Islet precursor cell (in vitro differentiated cells): ENCODE measurements around the gene PLOD3.
"Not testable (repeated sequence)": the region's sequence is repeated elsewhere in the genome, so short reads cannot be mapped to it uniquely, and the experiment has no call there.

Source experiments
- DNase-seq: peaks from one replicate; pipeline ENCODE4 v3.0.0-alpha.2; 2018

Gene PLOD3

DNA sequence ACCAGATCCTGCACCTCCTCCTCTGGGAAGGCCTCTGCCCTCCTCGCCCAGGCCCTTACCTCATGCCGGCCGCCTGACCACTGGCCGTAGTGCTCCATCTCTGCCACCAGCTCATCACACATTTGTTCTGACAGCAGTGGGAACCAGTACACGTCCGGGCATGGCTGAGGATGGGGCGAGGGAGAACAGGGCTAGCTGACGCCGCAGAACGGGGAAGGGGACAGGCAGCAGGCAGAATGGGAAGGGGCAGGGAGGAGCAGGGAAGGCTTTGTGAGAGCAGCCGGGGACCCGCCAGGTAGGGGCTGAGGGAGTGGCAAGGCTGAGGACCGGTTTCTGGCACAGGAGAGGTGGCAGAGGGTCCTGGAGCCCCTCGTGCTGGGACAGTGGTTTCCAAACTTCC, 8.6 kb downstream of the PLOD3 start:
- DNase-seq = no peak

DNA sequence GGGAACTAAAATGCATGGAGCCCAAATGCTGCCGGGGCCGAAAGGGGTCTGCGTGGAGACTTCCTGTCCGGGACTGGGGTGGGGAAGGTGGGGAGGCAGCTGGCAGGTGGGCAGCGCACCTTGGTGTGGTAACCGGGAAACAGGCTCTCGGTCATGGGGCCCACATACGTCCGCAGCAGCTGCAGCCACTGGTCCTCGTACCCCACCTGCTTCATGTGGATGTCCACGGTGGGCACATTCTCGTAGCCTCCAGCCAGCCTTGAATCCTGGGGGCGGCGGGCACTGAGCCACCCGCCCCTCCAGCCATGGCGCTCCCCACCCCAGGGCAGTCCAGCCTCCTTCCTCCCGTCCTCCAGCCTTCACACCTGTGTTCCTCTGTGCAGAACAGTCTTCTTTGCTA, 9.9 kb downstream of the PLOD3 start:
- no peak for DNase-seq

DNA sequence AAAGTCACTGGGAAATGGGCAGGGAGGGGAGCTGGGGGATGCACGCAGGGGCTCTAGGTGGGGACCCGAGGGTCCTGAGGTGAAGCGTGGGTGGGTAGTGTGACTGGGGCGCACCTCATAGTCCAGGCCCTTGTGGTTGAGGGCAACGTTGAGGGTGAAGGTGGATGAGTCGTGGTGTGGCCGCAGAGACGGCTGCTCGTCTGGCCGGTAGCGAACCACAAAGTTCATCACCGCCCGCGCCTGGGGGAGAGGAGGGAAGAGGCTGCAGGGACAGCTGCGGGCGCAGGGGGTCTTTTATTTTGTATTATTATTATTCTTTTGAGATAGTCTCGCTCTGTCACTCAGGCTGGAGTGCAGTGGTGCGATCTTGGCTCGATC, 10.7 kb downstream of the PLOD3 start:
- DNase-seq = no peak

DNA sequence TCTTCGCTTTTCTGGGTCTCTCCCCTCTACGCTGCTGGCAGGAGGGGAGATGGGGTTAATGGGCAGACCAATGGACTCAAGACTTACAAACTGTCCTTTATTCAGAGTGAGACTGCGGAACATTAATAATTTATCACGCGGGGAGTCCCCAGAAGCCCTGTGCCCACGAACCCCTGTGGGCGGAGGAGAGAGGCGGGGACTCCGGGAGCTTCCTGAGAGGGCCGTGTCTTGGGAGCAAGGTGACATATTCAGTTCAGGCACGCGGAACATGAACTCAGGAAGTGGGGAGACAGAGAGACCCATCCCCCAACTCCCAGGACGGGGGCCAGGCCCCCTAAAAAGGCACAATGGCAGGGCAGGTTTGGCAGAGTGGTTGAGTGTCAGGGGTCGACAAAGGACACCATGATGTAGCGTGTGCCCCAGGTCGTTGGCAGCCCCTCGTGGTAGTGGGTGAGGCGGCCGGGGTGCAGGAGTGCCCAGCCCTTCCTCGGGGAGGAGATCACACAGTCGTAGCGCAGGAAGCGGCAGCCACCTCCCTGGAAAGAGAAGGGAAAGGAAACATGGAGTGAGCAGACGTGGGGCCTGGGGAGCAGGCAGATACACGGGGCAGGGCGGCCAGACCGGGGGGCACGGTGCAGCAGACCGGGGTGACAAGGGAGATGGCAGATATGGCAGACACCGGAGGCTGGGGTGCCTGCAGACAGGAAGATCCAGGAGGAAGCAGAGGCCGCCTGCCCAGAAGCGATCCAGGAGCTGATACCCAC, 11.3 kb downstream of the PLOD3 start:
- DNase-seq = no peak

DNA sequence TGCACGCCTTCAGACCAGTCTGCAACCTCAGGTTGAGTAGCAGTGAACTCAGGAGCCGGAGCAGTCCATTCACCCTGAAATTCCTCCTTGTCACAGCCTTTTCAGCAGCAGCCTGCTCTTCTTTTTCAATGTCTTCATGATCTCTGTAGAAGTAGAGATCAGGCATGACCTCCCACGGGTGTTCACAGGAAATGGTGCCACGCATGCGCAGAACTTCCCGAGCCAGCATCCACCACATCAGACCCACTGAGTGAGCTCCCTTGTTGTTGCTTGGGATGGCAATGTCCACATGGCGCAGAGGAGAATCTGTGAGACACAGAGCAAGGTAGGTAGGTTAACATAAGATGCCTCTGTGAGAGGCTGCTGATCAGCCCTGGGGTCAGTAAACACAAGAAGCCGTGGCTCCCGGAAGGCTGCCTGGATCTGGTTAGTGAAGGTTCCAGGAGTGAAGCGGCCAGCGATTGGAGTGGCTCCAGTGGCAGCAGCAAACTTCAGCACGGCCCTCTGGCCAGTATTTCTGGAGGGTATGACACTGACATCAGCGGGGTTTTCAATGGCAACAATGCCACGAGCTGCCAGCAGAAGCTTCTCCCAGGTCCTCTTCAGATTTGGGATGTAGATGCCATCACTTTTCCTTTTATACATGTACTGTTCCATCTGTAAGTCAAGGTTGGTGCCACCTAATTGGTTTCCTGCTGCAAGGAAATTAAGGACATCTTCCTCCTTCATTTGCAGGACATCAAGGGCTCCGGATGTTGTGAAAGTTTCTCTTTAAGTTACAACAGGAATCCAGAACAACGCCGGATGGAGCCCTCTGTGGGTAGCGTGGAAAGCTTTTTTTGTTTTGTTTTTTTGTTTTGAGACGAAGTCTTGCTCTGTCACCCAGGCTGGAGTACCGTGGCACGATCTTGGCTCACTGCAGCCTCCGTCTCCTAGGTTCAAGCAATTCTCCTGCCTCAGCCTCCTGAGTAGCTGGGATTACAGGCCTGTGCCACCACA, 13.3 kb downstream of the PLOD3 start:
- peak; percentile 58 for DNase-seq

DNA sequence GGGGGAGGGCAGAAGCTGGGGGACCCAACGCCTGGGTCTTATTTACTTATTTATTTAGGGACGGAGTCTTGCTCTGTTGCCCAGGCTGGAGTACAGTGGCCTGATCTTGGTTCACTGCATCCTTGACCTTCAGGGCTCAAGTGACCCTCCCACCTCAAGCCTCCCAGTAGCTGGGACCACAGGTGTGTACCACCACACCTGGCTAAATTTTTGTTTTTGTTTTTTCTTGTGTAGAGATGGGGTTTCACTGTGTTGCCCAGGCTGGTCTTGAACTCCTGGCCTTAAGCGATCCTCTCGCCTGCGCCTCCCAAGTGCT, 14.8 kb downstream of the PLOD3 start:
- DNase-seq = no peak

DNA sequence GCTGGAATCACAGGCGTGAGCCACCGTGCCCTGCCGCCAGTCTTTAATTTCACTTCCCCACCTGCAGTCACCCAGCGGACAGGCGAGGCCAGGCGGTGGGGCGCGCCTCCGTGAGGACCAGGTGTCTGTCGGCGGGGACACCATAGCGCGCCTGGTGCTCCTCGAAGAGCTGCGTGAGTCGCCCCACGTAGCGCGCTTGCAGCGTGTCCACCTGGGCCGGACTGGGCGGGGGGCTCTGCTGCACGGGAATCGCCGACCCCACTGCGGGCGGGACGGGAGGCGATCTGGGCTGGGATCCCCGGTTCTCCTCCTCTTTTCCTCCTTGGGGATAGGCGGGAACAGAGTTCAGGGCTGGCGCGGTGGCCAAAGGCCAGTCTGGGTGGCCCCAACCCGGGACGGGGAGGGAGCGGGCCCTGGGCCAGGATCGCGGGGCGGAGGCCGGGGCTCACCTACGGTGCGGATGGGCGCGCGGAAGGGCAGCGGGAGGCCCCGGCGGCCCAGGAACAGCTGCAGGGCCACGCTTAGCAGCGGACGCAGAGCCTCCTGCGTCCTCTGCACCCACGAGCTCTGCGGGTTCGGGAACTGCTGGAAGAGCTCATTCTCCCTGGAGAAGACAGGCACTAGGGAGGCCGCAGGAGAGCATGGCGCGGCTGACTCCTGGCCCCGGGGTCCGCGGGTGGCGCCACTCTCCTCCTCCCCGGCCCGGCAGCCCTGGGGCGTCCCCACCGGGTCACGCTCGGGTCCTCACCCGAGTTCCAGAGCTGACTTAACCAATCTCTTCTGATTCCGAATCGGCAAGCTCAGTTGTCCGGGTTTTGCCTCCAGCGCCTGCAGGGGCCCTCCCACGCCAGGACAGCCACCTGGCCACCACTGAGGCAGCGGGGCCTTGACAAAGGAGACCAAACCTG, 15.4 kb downstream of the PLOD3 start:
- peak; percentile 53 for DNase-seq

DNA sequence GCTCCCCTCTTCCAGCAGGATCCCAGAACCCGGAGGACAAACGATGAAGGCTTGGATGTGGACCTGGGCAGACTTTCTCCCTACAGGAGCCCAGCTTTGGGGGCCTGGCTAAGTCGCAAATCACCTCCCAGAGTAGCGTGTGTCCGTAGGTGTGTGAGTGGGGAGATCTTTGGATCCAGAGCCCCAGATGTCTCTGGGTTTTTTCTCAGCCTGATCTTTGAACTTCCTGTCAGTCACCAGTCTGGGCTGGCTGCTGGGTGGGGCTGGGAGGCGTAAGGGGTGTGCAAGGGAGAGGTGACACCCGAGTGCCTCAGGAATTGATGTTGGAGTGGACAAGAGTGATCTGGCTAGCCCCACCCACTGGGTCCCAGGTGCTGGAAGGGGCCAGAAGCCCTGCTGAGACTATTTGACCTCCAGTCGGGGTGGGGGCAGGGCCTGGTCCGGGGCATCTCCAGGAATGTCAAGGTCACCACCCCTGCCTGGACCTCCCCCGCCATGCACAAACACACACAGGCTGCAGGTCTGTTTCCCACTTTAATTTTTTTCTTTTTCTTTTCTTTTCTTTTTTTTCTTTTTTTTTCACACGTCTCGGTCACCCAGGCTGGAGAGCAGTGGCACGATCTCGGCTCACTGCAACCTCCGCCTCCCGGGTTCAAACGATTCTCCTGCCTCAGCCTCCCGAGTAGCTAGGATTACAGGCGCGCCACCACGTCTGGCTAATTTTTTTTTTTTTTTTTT, 16.4 kb downstream of the PLOD3 start, which contains the start of gene MOGAT3:
MOGAT3 (minus strand) TSS at position 175 of the 738 bp plus-strand sequence. CDS start 182 bp downstream, outside the sequence.
- DNase-seq = peak; percentile 66

DNA sequence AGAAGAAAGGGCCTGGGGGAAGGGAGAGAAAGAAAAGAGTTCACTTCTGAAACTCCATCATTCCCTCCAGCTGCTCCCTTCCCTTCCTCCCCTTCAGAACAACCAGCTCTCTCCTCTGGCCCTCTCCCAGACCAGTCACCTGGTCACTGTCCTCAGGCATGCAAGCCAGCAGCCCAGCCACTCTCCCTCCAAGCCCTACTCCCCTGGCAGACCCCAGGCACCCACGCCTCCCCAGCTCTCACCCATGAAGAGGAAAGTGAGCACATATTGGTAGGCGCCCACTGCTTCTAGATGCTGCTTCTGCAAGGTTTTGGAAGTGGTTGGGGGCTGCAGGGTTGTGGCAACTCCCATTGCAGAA, 16.9 kb downstream of the PLOD3 start:
- peak; percentile 56 for DNase-seq

DNA sequence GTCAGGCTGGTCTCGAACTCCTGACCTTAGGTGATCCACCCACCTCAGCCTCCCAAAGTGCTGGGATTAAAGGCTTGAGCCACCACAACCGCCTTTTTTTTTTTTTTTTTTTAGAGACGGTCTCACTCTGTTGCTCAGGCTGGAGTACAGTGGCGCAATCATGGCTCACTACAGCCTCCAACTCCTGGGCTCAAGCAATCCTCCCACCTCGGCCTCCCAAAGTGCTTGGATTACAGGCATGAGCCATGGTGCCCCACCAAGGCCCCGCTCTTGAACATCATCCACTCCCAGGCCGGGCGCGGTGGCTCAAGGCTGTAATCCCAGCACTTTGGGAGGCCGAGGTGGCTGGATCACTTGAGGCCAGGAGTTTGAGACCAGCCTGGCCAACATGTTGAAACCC, 17.9 kb downstream of the PLOD3 start:
- not testable (repeated sequence) for DNase-seq

DNA sequence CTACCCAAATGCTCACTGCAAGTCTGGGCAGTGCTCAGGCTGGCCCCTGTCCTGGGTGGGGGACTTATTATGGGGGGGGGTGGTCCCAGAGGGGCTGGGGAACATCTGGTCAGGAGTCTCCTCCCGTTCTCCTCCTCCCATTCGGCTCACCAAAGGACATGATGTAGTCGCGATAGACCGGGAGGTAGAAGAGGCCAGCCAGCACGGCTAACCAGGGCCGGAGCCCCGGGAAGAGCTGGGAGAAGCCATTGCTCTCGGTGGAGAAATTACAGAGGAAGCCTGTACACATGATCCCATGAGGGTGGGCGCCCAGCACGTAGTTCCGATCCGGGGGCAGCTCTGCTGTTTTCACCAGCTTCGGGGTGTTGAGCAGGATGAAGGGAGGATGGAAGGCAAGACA, 18.9 kb downstream of the PLOD3 start:
- DNase-seq = peak; percentile 35

DNA sequence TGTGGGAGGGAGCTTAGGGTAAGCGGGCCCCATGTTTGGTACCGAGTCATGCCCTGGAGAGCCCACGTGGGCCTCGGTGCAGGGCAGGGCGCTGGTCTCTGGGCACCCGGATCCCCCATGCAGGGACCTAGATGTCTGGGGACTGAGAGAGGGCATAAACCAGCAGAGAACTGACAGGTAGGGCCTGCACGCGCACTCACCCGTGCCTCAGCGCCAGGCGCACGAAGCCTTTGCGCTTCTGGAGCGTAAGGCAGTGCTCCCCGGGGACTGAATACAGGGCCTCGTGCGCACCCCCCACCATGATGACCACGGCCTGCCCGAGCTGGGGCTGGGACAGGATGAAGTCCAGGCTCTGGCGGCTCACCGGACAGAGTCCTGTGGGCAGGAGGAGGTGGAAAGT, 19.4 kb downstream of the PLOD3 start:
- DNase-seq = peak; percentile 46

DNA sequence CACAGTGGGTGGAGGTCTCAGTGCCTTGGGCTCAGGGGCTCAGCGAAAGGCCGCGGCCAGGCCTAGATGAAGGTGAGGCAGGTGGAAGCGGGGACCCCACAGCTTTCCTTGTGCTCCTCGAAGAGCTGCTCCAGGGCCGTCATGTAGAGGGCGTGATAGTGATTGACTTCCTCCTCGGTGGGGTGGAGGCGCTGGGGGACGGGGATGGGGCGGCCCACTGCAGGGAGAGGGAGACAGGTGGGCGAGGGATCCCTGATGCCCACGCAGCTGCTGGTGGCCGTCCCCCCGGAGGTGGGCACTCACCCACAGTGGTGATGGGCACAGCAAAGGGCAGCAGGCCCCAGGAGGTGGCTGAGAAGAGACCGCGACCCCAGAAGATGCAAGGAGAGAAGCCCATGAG, 21.5 kb downstream of the PLOD3 start:
- DNase-seq = no peak

DNA sequence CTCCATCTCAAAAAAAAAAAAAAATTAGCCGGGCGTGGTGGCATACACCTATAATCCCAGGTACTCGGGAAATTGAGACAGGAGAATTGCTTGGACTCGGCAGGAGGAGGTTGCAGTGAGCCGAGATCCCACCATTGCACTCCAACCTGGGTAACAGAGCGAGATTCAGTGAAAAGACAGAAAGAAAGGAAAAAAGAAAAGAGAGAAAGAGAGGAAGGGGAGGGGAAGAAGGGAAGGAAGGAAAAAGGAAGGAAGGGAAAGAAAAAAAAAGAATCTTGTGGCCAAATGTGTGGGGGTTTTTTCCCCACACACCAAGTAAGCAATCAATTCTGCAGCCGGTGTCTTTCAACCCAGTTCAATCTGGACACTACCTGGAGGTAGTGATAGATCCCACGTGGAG, 28.3 kb downstream of the PLOD3 start:
- DNase-seq = no peak

DNA sequence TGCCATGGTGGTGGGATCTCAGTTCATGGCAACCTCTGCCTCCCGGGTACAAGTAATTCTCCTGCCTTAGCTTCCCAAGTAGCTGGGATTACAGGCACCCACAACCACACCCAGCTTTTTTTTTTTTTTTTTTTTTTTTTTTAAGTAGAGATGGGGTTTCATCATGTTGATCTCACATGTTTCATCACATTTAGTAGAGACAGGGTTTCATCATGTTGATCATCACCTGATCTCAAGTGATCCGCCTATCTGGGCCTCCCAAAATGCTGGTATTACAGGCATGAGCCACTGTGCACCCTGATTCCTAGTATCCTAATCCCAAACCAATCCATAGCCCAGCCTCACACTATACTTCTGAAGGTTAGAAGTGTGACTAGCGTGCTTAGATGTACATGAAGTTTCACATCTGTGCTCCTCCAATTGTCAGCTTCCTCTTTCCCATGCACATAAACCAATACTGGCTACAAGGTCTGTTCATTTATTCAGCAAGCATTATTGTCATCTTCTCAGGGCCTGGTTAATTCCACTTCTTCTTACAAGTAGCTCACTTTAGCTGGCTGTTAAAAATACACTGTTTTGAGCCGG, 30.4 kb downstream of the PLOD3 start:
- no peak for DNase-seq

DNA sequence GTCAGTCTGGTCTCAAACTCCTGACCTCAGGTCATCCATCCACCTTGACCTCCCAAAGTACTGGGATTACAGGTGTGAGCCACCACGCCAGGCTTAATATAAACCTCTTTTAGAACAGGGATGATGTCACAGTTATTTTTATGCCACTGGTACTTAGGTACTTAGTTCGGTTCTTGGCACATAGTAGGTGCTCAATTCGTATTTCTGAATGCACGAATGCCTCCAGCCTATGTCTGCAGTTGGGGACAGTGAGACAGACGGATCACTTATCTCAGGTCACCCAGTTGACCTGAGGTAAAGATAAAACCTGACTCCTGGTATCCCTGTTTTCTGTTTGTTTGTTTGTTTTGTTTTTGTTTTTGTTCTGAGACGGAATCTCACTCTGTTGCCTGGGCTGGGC, 31.2 kb downstream of the PLOD3 start:
- no peak for DNase-seq

DNA sequence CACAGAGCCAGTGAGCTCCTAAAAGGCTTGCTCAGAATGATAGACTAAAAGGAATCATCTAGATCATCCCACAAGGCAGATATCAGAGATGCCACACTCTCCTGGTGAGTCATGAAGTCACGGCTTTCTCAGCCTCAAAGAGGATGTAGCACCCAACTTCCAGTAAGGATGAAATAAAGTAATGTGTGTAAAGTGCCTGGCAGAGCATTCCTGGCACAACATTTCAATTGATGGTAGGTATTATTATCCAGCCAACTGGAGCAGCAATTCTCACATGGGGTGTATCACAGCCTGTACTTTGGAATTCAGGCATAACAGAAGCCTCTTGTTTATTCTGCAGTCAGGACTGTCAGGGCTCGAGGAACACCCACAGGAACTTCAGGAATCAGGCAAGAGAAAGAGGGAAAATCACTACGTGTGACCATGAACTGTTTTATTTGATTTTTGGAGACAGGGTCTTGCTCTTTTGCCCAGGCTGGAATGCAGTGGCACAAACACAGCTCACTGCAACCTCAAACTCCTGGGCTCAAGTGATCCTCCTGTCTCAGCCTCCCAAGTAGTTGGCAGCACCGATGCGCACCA, 32.0 kb downstream of the PLOD3 start:
- DNase-seq = peak; percentile 60

DNA sequence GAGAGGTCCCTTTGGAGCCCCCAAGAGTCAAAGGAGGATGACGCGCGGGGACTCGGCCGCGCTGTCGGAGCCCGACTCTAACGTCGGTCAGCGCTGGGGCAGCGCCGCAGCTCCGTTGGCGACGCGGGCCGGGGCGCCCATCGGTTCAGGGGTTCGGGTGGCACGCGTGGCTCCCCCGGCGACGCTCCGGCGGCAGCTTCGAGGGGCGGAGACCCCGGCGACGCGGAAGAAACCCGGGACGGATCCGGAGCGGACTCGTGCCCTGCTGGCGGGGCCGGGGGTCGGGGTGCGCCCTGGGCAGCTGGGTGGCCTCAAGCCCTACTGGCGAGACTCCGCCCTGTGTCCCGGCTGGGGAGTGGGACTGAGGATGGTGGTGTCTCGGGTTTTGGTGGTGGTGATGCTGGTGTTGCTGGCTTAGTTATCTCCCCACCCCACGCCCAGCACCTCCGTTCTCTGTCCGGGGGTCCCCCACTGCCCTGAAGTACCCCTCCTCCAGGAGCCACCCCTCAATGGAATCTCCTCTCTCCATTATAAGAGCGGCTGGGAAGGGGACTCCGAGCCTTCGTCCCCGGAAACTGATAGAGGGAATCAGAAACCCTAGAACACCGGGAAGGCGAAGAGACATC, 37.1 kb downstream of the PLOD3 start, which contains the start of gene NAT16:
NAT16 (minus strand) TSS at position 164 of the 626 bp plus-strand sequence. CDS start 5,486 bp downstream, outside the sequence.
- DNase-seq = no peak

DNA sequence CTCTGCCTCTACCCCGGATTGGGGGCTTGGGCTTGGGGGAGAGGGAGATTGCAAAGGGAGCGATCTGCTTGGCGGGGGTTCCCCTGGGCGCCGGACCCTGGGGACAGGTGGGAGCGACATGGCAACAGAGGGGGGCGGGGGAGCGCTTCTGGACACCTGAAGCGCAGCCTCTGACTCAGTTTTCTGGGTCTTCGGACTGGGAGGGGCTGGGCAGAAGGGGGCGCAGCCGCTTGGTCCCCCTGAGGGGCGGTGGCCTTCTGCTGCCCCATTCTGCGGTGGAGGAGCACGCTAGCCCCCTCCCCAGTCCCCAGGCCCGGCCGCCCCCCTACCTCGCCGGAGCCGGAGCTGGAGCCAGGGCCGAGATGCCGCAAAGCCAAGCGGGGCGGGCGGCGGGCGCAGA, 37.7 kb downstream of the PLOD3 start:
- DNase-seq = no peak

DNA sequence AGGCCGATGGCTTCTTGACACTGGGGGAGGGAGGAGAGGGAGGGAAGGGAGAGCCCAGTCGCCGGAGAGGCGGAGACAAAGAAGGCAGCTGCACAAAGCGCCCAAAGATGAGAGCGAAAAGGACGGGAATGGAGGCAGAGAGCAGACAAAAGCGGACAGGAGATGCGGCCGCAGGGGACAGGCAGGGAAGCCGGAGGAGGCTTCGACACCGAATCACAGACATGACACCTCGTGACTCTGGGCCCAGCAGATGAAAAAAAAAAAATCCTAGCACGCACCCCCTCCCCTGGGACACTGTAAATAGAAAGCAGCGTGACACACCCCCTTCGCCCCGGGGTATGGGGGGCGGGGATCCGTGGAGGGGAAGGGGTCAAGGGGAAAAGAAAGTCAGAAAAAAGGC, 38.3 kb downstream of the PLOD3 start:
- peak; percentile 64 for DNase-seq

DNA sequence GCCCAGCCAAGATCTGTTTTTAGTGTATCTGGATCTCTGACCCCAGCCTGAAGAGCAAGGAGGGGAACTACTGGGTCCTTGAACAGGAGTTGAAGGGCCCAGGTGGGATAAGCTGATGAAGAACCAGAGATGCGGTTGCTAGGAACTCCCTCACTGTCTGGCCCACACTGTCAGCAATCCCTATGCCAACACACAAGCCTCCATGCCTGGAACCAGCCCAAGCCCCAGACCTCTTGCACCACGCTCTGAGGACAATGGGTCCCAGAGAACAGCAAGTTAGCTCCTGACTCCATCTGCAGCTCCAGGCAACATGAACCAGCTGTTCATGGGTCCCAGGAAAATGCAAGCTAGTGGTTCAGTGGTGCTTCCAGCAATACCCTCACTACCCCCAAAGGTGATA, 39.7 kb downstream of the PLOD3 start:
- DNase-seq = peak; percentile 41
